ENCODE measurements around the gene SPATA13. TPM values are rescaled to one million over a fixed set of nuclear protein-coding genes. Genes with fewer than 3 reads are reported as not detected.
"Not testable (repeated sequence)": the region's sequence is repeated elsewhere in the genome, so short reads cannot be mapped to it uniquely, and the experiment has no call there.

Gene SPATA13
- total RNA-seq = 7.6 TPM
- long read RNA-seq, partial matches to known transcripts = 2 of 4 reads
- long read RNA-seq, other reads (novel, unspliced or antisense) = 2 of 4 reads

DNA sequence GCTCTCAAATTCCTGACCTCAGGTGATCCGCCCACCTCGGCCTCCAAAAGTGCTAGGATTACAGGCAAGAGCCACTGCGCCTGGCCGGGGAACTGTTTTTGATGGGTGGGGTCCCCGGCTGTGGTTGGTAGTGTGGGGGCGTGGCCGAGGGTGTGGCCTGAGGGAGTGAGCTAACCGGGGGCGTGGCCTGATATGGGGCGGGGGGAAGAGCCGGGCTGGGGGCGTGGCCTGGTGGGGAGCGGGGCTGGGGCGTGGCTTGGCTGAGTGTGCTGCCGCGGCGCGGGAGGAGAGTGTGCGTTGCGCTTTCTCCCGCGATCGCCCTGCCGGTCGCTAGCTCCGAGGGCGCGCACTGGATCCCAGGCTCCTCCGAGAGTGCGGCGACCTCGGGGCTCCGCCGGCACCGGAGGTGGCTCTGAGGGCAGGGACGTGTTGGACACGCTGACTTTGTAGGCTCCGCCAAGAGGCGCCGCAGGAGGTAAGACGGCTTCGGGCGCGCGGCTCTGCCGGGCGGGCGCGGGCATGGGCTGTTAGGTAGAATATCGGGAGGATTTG, at the start of gene SPATA13:
Gene SPATA13 (plus strand): TSS at position 263 of the 552 bp plus-strand sequence. CDS start 62,210 bp downstream, outside the sequence.
- ATAC-seq = peak; percentile 99
- peak; percentile 94 for DNase-seq
- intact Hi-C loops (cut with micrococcal nuclease) = no loop called here

DNA sequence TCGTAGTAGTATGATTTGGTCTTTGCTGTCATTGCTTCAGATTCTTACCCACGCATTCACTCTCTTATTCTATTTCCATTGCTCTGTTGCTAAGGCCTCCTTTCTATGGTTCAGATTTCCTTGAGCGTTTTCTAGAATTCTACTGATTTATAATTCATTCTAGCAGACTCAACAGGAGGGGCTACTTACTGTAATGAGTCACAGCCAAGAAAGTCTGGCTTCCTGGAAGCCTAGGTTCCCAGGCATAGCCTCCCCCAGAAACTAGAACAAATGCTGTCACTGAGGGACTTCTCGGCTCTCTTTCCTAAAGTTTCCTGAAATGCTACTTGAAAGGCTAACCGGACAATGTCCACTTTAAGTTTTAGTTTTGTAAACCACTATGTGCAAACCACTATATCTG, 47.7 kb upstream of the SPATA13 start:
- intact Hi-C loops (cut with micrococcal nuclease) = no loop called here
- DNase-seq (no peak), ATAC-seq (no peak)

DNA sequence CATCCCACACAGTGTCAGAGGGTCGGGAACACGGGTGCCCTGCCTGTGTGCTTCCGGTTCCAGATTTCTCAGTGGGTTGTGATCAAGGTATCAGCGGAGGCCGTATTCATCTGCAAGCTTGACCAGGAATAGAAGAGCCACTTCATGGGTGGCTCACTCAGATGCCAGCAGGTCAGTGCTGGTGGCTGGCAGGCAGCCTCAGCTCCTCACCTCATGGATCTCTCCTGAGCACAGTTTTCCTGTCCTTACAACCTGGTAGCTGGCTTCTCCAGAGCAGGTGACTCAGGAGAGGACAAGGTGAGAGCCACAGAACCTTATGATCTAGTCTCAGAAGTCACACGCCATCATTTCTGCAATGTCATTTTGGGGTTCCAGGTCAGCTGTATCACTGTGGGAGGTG, 44.8 kb upstream of the SPATA13 start:
- no peak for ATAC-seq
- intact Hi-C loops (cut with micrococcal nuclease) = no loop called here
- DNase-seq = no peak

DNA sequence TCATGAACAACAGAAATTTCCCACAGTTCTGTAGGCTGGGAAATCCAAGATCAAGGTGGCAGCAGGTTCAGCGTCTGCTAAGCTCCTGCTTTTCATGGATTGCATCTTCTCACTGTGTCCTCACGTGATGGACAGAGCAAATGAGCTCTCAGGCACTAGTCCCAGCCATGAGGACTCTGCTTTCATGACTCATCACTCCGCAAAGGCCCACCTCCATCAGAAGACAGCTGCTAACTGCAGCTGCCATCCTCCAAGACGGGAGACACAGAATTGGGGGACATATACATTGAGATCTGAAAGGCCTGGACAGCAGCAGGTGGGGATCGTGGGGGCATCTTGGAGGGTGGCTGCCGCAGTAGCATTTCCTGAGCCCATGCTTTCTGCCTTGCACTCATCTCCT, 44.4 kb upstream of the SPATA13 start:
- ATAC-seq (no peak), DNase-seq (no peak)
- intact Hi-C loops (cut with micrococcal nuclease) = no loop called here

DNA sequence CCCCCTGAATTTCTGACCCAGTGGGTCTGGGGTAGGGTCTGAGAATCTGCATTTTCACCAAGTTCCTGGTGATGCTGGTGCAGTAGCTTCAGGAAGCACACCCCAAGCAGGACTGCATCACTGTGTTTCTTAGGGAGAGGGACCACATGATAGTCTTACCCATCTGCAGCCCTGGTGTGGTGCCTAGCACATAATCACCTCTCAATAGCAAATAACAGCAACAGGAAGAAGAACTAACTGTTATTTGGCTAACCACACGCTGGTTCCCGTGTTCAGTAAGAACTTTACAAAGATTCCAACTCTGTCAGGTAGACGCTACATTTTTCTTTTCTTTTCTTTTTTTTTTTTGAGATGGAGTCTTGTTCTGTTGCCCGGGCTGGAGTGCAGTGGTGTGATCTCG, 41.9 kb upstream of the SPATA13 start:
- DNase-seq (no peak), ATAC-seq (no peak)
- intact Hi-C loops (cut with micrococcal nuclease) = no loop called here

DNA sequence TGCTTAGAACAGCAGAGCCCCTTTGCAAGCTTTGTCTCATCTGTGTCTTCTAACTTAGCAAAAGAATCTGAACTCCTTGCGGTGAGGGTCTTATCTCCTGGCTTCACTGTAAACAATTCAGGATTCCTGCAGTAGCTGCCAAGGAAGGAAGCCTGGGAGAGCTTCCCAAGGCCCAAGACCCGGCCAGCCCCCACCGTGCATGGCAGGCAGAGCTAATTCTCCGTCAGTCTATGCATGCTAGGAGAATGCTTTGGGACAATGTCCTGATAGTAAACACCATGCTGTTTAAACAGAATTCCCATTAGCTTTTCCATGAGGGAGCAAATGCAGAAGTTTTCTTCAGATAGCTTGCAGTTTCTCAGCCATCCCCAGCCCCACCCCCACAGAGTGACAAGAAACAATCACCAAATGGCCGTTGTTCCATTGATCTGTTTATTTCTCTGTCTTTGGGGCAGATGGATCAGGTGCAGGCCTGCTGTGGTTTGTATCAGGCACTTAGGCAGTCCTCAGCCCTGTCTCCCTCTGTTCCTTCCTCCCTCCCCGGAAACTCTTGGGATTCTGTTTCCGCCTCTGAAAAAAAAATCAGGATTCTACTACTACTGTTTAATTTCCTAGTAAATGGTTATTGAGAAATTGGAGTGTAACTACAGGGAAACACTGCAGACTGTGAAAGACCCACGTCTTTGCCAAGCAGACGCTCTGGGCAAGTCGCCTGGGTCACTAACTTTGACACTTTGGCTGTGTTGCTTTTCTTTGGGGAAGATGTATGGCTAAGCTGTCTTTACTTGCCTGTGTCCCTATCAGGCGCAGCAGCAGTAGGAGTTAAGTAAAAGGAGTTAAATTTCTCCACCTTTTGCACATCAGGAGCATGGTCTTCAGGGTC, 40.7 kb upstream of the SPATA13 start:
- no peak for ATAC-seq
- intact Hi-C loops (cut with micrococcal nuclease) = no loop called here
- no peak for DNase-seq

DNA sequence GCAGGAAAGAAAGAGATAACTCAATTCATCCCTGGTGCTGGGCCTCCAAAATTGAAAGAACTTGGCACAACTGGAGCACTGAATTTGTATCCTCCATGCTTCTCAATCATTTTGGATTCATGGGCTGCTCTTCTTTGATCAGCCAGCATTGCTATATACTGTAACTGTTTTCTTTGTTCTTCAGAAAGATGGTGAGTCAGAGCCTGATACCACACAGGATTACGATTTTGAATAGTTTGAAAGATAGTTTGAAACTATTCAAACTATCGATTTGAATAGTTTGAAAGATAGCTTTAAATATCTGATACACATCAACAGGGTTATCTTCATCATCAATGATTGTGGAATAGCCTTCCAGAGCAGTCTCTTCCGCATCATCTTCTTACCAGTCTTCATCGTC, 38.5 kb upstream of the SPATA13 start:
- DNase-seq; intact Hi-C loops (cut with micrococcal nuclease); ATAC-seq: not testable (repeated sequence)

DNA sequence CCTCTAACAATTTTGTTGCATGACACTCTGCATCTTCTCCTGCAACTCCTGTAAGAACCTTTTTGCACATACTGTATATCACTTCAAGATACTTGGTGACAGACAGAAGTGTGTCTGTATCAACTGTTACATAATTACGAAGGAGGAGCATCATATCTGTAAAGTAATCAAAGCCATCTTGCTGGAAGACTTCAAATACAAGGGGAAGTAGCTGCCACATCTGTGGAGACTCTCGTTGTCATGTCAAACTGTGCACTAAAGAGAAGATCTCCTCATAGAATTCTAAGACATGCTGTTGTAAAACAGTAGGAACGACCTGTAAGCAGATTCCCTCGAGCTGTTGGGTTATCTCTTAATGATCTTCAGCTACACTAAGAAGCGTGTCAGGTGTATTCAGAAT, 38.0 kb upstream of the SPATA13 start:
- intact Hi-C loops (cut with micrococcal nuclease) = no loop called here
- DNase-seq = no peak
- ATAC-seq = no peak

DNA sequence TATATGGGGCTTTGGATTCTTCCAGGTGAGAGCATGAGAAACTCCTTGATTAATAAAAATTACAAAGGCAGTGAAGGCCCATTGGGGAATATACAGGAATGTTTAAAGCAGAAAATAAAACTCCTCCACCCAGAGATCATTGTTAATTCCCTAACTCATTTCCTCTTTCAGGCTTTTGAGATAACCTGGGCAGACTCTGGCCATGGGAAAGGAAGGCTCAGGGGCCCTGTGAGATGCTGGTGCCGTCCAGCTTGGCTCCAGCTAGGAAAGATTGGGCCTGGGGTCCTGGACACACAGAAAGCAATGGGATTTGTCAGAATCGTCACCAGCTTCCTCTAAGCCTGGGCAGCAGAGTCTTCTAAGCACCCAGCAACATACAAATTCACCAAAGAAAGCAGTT, 36.8 kb upstream of the SPATA13 start:
- no peak for ATAC-seq
- no peak for DNase-seq
- intact Hi-C loops (cut with micrococcal nuclease) = no loop called here

DNA sequence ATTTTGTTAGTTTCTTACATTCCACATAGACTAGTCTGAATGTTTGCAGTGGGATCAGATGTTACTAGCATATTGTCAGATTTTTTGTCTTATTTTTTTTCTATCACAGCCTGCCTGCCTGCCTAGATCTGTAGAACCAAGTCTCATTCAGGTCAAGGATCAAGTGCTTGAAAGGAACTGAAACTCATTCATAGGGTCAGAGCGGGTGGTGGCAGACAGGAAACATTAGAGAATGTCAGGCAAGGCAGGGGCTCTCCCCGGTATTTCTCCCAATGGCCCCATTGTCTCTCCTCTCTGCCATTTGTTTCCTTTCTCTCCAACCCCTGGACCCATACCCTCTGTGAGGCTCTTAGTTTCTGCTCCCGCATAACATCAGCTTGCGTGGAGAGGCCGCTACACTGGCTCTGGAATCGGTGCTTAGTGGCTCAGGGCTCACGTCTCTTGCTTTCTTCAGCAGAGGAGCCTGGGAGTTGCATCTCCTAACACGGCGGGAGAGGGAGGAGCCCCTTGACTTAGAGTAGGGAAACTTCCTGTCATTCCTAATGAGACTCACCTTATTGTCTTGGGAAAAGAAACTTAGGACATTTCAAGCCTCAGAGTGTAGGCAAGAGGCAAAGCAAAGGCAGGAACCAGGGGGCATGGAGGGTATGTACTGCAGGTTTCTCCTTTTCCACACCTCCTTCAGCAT, 35.6 kb upstream of the SPATA13 start:
- DNase-seq = no peak
- intact Hi-C loops (cut with micrococcal nuclease) = no loop called here
- ATAC-seq = no peak

DNA sequence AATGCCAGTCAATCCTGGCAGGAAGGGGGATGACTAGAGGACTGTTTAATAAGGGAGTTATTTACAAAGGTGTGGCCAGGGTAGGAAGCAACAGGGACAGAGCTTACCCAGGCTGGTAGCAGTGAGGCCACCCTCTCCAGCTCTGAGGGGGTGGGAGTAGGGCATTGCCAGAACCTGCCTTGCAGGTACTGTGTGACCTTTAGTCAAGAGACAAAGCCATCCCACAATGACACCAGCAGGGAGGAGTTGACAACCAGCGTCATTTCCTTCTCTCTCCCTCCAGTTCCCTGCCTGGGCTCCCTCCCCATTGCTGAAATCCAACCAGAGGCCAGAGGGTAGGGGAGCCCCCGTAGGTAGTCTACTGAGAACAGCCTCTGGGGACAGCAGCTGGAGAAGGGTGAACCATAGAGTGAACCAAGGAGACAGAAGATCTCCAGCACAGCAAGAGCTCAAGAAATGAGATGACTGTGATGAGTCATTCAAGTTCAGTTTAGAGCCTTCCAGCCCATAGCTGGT, 33.3 kb upstream of the SPATA13 start:
- DNase-seq (no peak), ATAC-seq (no peak)
- intact Hi-C loops (cut with micrococcal nuclease) = no loop called here

DNA sequence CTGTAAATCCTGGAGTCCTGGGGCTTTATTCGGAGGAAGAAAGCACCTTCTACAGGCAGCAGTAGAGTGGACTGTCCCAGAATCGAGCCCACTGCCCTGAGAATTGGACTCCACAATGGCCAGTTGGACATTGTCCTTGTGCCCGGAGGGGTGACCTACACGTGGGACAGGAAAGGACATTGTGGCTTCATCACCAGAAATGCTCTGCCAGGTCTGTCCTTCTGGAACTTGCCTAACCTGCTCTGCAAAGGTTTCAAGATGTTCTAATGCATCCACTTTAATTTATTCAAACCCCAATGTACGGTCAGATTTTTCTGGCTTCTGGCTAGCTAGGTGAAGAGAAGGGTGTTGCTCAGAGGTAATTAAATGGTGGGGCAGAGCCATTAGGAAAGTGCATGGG, 32.4 kb upstream of the SPATA13 start:
- ATAC-seq (no peak), DNase-seq (no peak)
- intact Hi-C loops (cut with micrococcal nuclease) = no loop called here

DNA sequence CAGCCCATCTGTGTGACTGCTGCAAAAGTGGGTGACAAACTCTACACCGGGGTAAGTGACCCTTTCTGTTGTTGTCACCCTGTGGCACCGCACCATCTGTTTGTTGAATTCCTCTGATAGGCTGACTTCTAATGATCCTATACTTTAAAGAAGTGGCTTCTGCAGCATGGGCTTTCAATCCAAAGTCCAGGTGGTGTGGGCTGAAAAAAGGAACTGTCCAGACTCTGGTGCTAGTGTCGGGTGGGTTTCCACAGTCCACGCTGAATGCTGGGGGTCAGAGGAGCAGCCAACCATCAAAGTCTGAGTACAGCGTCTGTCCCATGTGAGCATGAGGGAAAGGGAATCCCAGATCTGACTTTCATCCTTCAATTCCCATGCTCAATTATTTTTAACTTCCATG, 31.6 kb upstream of the SPATA13 start:
- ATAC-seq = no peak
- DNase-seq = no peak
- intact Hi-C loops (cut with micrococcal nuclease) = no loop called here

DNA sequence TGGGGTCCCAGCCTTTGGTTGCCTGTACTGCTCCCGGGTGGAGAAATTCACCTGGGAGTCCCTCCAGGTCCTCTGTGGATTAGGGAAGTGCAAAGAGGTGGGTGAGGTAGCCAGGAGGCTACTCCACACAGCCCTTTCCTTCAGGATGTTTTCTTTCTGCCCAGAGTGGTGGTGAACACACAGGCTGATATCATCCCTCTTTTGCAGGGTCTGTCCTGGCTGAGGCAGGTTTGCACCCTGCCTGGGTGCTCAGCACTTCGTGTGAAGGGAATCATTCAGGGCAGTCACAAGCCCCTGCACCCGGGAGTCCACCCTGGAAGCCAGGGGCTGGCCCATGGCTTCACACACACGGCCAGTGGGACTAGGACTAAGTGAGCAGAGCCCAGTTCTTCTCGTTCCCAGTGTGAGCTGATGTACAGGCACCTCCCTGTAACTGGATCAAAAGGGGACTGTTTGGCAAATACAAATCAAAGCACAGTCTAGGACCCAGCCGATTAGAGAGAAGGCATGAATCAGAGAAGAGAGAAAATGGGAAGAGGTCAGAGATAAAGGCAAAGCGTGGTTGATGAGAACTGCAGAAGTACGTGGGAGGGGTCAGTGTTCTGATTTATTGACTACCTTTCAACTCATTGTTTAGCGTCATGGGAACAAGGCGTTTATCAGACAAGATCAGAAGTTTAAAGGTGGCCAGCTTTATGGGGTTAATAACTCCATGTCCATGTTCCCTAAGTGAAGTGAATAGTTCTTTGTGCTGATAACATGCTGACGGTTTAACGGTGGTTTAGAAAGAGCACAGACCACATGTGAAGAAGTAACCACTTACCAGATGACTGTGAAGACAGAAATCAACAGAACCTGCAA, 30.4 kb upstream of the SPATA13 start:
- ATAC-seq (no peak), DNase-seq (no peak)
- intact Hi-C loops (cut with micrococcal nuclease) = no loop called here

DNA sequence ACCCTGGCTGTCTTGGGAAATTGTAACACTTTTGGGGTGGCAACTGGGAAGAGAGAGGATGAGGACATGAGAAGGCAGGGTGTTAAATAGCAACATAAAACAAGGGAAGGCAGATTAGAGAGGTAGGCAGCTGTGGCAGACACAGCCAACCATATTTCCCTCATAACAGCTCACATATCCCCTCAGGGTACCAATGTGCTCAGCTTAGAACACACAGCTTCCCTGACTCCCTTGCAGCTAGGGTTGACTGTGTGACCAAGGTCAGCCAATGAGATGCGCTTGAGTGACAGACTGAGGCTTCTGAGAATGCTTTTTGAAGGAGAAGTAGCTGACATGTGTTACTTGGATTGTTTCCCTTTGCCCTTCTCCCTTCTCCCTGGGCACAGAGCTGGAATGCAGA, 28.8 kb upstream of the SPATA13 start:
- DNase-seq = no peak
- intact Hi-C loops (cut with micrococcal nuclease) = no loop called here
- ATAC-seq = no peak

DNA sequence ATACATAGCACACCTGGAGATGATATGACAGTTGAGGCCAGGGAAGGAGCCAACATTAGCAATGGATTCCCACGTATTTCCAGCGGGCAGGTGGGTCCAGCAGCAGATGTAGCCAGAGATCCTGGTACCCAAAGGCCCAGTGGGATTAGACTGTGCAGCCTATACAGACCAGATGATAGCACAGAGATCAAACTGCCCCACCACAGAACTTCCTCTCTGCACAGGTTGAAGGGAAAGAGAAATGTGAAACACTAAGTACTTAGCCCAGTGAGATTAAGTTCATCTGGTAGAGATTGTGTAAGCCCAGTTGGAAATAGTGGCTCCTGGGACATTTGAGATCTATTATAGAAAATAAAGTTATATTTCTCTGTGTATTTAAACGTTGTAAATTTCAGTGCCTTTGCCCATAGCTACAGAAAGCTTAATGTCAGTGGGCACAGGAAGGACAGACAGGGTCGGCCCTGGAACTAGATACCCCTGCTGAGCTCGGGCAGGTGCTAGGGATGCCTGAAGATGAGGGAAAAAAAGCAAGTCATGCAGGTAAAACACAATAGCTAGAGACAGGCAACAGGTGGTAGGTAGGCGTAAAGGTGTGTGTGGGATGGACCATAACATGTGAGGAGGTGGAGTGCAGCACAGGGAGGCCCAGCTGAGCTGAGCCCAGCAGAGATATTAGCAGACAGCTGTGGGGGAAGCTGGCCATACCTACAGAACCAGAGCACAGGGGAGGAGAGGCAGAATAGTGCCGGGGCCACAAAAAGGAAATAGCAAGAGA, 27.3 kb upstream of the SPATA13 start:
- ATAC-seq = no peak
- DNase-seq = no peak
- intact Hi-C loops (cut with micrococcal nuclease) = no loop called here

DNA sequence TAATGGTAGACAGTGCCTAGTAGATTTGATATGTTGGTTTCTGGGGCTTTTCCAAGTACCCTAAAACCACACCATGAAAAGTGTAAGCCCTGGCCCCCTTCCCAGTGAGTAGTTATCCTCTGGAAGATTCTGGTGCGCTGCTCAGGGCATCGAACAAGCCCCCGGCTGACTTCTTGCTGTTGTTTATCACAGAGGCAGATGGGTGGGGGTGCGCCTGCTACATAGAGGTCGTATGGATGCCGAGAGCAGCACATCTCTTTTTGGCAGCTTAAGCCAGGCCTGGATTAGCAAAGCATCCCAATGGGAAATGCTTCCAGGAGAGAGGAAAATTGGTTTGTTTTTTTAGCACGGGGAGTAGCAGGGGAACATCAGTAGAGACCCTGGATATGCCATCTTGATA, 26.3 kb upstream of the SPATA13 start:
- DNase-seq (no peak), ATAC-seq (no peak)
- intact Hi-C loops (cut with micrococcal nuclease) = no loop called here

DNA sequence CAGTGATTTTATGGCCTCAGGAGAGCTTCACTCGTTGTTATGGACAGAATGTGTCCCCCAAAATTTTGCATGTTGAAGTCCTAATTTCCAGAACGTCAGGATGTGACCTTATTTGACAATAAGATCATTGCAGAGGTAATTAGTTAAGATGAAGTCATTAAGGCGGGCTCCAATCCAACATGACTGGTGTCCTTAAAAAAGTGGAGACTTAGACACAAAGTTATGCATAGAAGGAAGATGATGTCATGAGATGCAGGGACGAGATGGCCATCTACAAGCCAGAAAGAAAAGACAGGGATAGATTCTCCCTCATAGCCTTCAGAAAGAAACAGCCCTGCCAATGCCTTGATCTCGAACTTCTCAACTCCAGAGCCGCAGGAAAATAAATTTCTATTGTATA, 25.8 kb upstream of the SPATA13 start:
- DNase-seq (no peak), ATAC-seq (no peak)
- intact Hi-C loops (cut with micrococcal nuclease) = no loop called here
